Adrenal gland (tissue), 5 donors: ENCODE measurements around the gene TYRO3.

Experiments used
- CTCF ChIP-seq, 6 experiments: fragments of 450-650 bp in 4 of 6; fragments of 200-600 bp in 2 of 6; sonication (generic) in 1 of 6; IDR thresholded peaks; 1 replicate in 5 of 6; 2 replicates in 1 of 6; pipeline versions ENCODE4 v1.5.1 to v1.8.0; 2016 to 2021; ENCODE audit warnings: antibody characterized with exemption in 6 of 6, mild to moderate bottlenecking in 2 of 6, moderate library complexity in 1 of 6
- POLR2A ChIP-seq, 2 donors: fragments of 450-650 bp; IDR thresholded peaks; one replicate each; pipeline ENCODE4 v1.6.1; 2017; ENCODE audit warnings: antibody characterized with exemption in 2 of 2, mild to moderate bottlenecking in 2 of 2, moderate library complexity in 1 of 2
- donor health status: DM: no; HTN: no; CAD: no.

GRCh38 chr15:41583795-41584194, 24.8 kb downstream of the TYRO3 start:
- TF ChIP-seq CTCF (IDR thresholded peaks at IDR 0.05) (no peak), POLR2A (IDR thresholded peaks at IDR 0.05) (no peak)
